Measurements from ENCODE around the gene GIPC1. TPM values are rescaled to one million over a fixed set of nuclear protein-coding genes. Genes with fewer than 3 reads are reported as not detected.
A peak's percentile ranks its signal among the peaks of the same experiment; 100 is the strongest.

Gene GIPC1
- total RNA-seq, 1 experiment from 2014 or later: 103 TPM

DNA sequence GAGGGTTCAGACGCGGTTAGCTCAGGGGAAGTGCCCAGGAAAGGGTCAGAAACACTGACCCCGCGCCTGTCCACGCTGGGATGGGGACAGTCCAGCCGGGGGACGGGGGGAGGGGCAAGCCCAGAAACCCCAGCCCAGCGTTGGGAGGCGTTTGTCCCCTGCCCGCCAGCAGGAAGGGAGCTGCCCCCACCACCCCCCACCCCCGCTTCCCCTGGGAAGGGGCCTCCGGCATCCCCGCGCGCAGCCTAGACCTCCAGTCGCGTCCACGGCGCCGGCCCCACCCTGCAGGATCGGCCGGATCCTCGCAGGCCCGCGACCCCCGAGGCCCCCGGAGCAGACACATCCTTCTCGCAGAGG, 277 bp downstream of the GIPC1 start:
- ATAC-seq: no peak; the same call in 1 of the 2 replicates
- Histone ChIP-seq H3K79me2 (ENCODE audit: insufficient read depth, low read length) (peaks cover 41% of the 10 kb centered on the region), H3K27ac (ENCODE audit: low read depth, low read length) (peak overlapping the region; percentile 58), H2AFZ (ENCODE audit: low read depth, low read length, poor library complexity, severe bottlenecking) (no peak overlapping the region), H3K27me3 (ENCODE audit: insufficient read depth, low read length) (no peaks in the 10 kb centered on the region), H3K9ac (ENCODE audit: low read length) (peak overlapping the region; percentile 86), H3K9me3 (ENCODE audit: control insufficient read depth in 1 of 2, insufficient read depth in 1 of 2, low read depth in 1 of 2, low read length in 2 of 2) (no peaks in the 10 kb centered on the region), H3K4me2 (ENCODE audit: low read length) (peak overlapping the region; percentile 79), H3K4me1 (ENCODE audit: control insufficient read depth in 1 of 2, insufficient read depth in 2 of 2, low read length in 2 of 2) (peaks cover 20 to 29% of the 10 kb centered on the region in 2 experiments), H3K9me2 (ENCODE audit: insufficient read depth) (no peaks in the 10 kb centered on the region), H3K36me3 (ENCODE audit: control insufficient read depth in 1 of 2, insufficient read depth in 2 of 2, low read length in 2 of 2) (peaks cover 0 to 3% of the 10 kb centered on the region in 2 experiments; a peak in 2 of 4 replicates), H4K20me1 (ENCODE audit: insufficient read depth) (no peaks in the 10 kb centered on the region), H3K4me3 (replicated peaks in 1 of 2; ENCODE audit: low read depth in 1 of 2, low read length in 2 of 2) (peak overlapping the region; percentile 78 to 86)
- no peak for DNase-seq (ENCODE audit: low read depth, low spot score)
- ChIA-PET CTCF (interaction anchor here (1.1 to 1.8 kb wide), 4 partner anchors 8 to 359 kb away, joined by 3 to 5 read pairs (median 4); partner anchors contain the start of gene ASF1B), RAD21 (ENCODE audit: low non-redundant PET in 1 of 2, low total read pairs in 2 of 2, uncharacterized antibody in 2 of 2, unreplicated experiment in 2 of 2) (no interaction called here), POLR2A (interaction anchor here (1.1 to 3.1 kb wide), 5 partner anchors 11 to 359 kb away, joined by 3 to 15 read pairs (median 11); partner anchors contain the start of genes ASF1B and DNAJB1)
- no TSS peak for BruUV-seq (replicated peaks)
- intact Hi-C loops (cut with micrococcal nuclease): no loop called here
- TF ChIP-seq TCF7L2 (IDR thresholded peaks at IDR 0.05; ENCODE audit: borderline replicate concordance, extremely low read depth, insufficient read depth, insufficient read length) (no peak), EGR1 (IDR thresholded peaks at IDR 0.05; ENCODE audit: low read depth) (no peak), SRF (IDR thresholded peaks at IDR 0.05; ENCODE audit: low read depth) (no peak), CEBPB (IDR thresholded peaks at IDR 0.05; ENCODE audit: low read depth) (no peak), POLR2A (IDR thresholded peaks at IDR 0.05; ENCODE audit: borderline replicate concordance, extremely low read depth, insufficient read depth, insufficient read length) (no peak), POLR2AphosphoS5 (IDR thresholded peaks at IDR 0.05; ENCODE audit: low read depth, low read length) (no peak)
- TF ChIP-seq, protein P1, sequence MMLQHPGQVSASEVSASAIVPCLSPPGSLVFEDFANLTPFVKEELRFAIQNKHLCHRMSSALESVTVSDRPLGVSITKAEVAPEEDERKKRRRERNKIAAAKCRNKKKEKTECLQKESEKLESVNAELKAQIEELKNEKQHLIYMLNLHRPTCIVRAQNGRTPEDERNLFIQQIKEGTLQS (IDR thresholded peaks at IDR 0.05): no peak
- TF ChIP-seq, protein P2, sequence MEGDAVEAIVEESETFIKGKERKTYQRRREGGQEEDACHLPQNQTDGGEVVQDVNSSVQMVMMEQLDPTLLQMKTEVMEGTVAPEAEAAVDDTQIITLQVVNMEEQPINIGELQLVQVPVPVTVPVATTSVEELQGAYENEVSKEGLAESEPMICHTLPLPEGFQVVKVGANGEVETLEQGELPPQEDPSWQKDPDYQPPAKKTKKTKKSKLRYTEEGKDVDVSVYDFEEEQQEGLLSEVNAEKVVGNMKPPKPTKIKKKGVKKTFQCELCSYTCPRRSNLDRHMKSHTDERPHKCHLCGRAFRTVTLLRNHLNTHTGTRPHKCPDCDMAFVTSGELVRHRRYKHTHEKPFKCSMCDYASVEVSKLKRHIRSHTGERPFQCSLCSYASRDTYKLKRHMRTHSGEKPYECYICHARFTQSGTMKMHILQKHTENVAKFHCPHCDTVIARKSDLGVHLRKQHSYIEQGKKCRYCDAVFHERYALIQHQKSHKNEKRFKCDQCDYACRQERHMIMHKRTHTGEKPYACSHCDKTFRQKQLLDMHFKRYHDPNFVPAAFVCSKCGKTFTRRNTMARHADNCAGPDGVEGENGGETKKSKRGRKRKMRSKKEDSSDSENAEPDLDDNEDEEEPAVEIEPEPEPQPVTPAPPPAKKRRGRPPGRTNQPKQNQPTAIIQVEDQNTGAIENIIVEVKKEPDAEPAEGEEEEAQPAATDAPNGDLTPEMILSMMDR (IDR thresholded peaks at IDR 0.05 in 2 of 3, conservative IDR thresholded peaks at IDR 0.05 in 1 of 3; ENCODE audit: borderline replicate concordance in 1 of 3, insufficient read depth in 1 of 3, low read depth in 2 of 3, low read length in 2 of 3): no peak
- TF ChIP-seq, protein P3, sequence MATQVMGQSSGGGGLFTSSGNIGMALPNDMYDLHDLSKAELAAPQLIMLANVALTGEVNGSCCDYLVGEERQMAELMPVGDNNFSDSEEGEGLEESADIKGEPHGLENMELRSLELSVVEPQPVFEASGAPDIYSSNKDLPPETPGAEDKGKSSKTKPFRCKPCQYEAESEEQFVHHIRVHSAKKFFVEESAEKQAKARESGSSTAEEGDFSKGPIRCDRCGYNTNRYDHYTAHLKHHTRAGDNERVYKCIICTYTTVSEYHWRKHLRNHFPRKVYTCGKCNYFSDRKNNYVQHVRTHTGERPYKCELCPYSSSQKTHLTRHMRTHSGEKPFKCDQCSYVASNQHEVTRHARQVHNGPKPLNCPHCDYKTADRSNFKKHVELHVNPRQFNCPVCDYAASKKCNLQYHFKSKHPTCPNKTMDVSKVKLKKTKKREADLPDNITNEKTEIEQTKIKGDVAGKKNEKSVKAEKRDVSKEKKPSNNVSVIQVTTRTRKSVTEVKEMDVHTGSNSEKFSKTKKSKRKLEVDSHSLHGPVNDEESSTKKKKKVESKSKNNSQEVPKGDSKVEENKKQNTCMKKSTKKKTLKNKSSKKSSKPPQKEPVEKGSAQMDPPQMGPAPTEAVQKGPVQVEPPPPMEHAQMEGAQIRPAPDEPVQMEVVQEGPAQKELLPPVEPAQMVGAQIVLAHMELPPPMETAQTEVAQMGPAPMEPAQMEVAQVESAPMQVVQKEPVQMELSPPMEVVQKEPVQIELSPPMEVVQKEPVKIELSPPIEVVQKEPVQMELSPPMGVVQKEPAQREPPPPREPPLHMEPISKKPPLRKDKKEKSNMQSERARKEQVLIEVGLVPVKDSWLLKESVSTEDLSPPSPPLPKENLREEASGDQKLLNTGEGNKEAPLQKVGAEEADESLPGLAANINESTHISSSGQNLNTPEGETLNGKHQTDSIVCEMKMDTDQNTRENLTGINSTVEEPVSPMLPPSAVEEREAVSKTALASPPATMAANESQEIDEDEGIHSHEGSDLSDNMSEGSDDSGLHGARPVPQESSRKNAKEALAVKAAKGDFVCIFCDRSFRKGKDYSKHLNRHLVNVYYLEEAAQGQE (IDR thresholded peaks at IDR 0.05; ENCODE audit: low read depth): no peak

Data from HCT116 (cell line).